ENCODE measurements around the gene MAGOHB. TPM values are rescaled to one million over a fixed set of nuclear protein-coding genes. Genes with fewer than 3 reads are reported as not detected.

MAGOHB gene
- polyA plus RNA-seq, 1 experiment, result 42.9 TPM

- ChIA-PET CTCF (no interaction called here), POLR2A (no interaction called here)
- DNase-seq (ENCODE audit: low read depth, low spot score), result no peak
- no peak overlapping the region for H3K4me3 ChIP-seq (ENCODE audit: low read depth, low read length)
- H3K9me3 ChIP-seq (ENCODE audit: control insufficient read depth, insufficient read depth, low read length), result no peaks in the 10 kb centered on the region
- H3K27me3 ChIP-seq (ENCODE audit: control insufficient read depth, insufficient read depth, low read length), result no peaks in the 10 kb centered on the region
- no peak overlapping the region for H3K27ac ChIP-seq (ENCODE audit: low read depth, low read length)
- TF ChIP-seq, protein P1, sequence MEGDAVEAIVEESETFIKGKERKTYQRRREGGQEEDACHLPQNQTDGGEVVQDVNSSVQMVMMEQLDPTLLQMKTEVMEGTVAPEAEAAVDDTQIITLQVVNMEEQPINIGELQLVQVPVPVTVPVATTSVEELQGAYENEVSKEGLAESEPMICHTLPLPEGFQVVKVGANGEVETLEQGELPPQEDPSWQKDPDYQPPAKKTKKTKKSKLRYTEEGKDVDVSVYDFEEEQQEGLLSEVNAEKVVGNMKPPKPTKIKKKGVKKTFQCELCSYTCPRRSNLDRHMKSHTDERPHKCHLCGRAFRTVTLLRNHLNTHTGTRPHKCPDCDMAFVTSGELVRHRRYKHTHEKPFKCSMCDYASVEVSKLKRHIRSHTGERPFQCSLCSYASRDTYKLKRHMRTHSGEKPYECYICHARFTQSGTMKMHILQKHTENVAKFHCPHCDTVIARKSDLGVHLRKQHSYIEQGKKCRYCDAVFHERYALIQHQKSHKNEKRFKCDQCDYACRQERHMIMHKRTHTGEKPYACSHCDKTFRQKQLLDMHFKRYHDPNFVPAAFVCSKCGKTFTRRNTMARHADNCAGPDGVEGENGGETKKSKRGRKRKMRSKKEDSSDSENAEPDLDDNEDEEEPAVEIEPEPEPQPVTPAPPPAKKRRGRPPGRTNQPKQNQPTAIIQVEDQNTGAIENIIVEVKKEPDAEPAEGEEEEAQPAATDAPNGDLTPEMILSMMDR (IDR thresholded peaks at IDR 0.05; ENCODE audit: low read depth, low read length), result no peak
These were observed 9.7 kb upstream of the MAGOHB start for GRCh38 chr12:10623131-10623530.

GRCh38 chr12:10621278-10621677 is 7.9 kb upstream of the MAGOHB start:
- DNase-seq (ENCODE audit: low read depth, low spot score), result no peak
- ChIA-PET CTCF (no interaction called here), POLR2A (no interaction called here)
- H3K27me3 ChIP-seq (ENCODE audit: control insufficient read depth, insufficient read depth, low read length), result no peaks in the 10 kb centered on the region
- H3K27ac ChIP-seq (ENCODE audit: low read depth, low read length), result no peak overlapping the region
- no peak overlapping the region for H3K4me3 ChIP-seq (ENCODE audit: low read depth, low read length)
- TF ChIP-seq, protein P1 (IDR thresholded peaks at IDR 0.05; ENCODE audit: low read depth, low read length), result no peak
- H3K9me3 ChIP-seq (ENCODE audit: control insufficient read depth, insufficient read depth, low read length), result no peaks in the 10 kb centered on the region

GRCh38 chr12:10620078-10620779 is 6.8 kb upstream of the MAGOHB start:
- DNase-seq (ENCODE audit: low read depth, low spot score), result no peak
- Histone ChIP-seq H3K9me3 (ENCODE audit: control insufficient read depth, insufficient read depth, low read length) (no peaks in the 10 kb centered on the region), H3K4me3 (ENCODE audit: low read depth, low read length) (no peak overlapping the region), H3K27ac (ENCODE audit: low read depth, low read length) (no peak overlapping the region), H3K27me3 (ENCODE audit: control insufficient read depth, insufficient read depth, low read length) (no peaks in the 10 kb centered on the region)
- ChIA-PET CTCF (interaction anchor here (0.6 to 2.4 kb wide), 3 partner anchors 43 to 384 kb away, joined by 3 to 7 read pairs (median 5); no protein-coding TSS in a partner anchor), POLR2A (no interaction called here)
- TF ChIP-seq, protein P1 (IDR thresholded peaks at IDR 0.05; ENCODE audit: low read depth, low read length), result no peak

- TF ChIP-seq, protein P1 (IDR thresholded peaks at IDR 0.05; ENCODE audit: low read depth, low read length), result no peak
- ChIA-PET POLR2A (no interaction called here), CTCF (interaction anchor here (0.6 to 2.4 kb wide), 4 partner anchors 11 to 382 kb away, joined by 3 to 7 read pairs (median 4); no protein-coding TSS in a partner anchor)
- H3K27me3 ChIP-seq (ENCODE audit: control insufficient read depth, insufficient read depth, low read length), result no peaks in the 10 kb centered on the region
- H3K9me3 ChIP-seq (ENCODE audit: control insufficient read depth, insufficient read depth, low read length), result no peaks in the 10 kb centered on the region
- H3K4me3 ChIP-seq (ENCODE audit: low read depth, low read length), result no peak overlapping the region
- H3K27ac ChIP-seq (ENCODE audit: low read depth, low read length), result peak overlapping the region; percentile 66
- DNase-seq (ENCODE audit: low read depth, low spot score), result peak; percentile 41
These were observed 5.1 kb upstream of the MAGOHB start for GRCh38 chr12:10618338-10618987.

DNA sequence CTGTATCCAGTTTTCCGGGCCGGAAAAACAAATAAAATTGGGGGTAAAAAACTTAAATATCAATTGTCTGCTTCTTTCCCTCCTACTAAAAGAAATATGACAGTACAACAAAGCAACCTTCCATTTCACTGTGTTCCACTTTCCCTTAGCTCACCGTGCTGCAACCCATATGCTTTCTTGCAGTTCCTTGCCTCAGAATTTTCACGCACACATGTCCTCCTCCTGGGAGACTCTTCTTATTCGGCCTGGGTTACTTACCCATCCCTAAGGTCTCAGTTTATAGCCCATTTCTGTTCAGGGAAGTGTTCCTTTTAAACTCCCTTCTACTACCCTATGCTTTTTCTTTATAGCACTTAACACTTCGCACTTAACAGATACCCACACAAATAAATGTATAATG is 4.5 kb upstream of the MAGOHB start:
- CTCF ChIA-PET, result interaction anchor here (0.6 to 2.4 kb wide), 2 partner anchors 11 to 132 kb away, joined by 3 to 7 read pairs; no protein-coding TSS in a partner anchor
- TF ChIP-seq, protein P1 (IDR thresholded peaks at IDR 0.05; ENCODE audit: low read depth, low read length), result no peak
- peak overlapping the region; percentile 66 for H3K27ac ChIP-seq (ENCODE audit: low read depth, low read length)
- H3K4me3 ChIP-seq (ENCODE audit: low read depth, low read length), result no peak overlapping the region
- no peaks in the 10 kb centered on the region for H3K9me3 ChIP-seq (ENCODE audit: control insufficient read depth, insufficient read depth, low read length)
- no peak for DNase-seq (ENCODE audit: low read depth, low spot score)
- no peaks in the 10 kb centered on the region for H3K27me3 ChIP-seq (ENCODE audit: control insufficient read depth, insufficient read depth, low read length)
- POLR2A ChIA-PET, result no interaction called here

All from AG04450 (cell line).